Measurements from ENCODE around the gene TCN2. TPM values are rescaled to one million over a fixed set of nuclear protein-coding genes. Genes with fewer than 3 reads are reported as not detected.
"Not testable (repeated sequence)": the region's sequence is repeated elsewhere in the genome, so short reads cannot be mapped to it uniquely, and the experiment has no call there.

The TCN2 gene
- total RNA-seq, 1 donor from 2014 or later = 16.7 TPM

- DNase-seq (ENCODE audit: missing footprints) = no peak
- intact Hi-C loops (cut with DNase I) = no loop called here
- ATAC-seq = no peak
These were observed 2.3 kb upstream of the TCN2 start for GRCh38 chr22:30604723-30605122.

- no peak for ATAC-seq
- DNase-seq (ENCODE audit: missing footprints) = no peak
- intact Hi-C loops (cut with DNase I) = loop anchor here (2.0 kb wide), 1 partner anchor 29 kb away; the partner anchor contains the start of gene SLC35E4
These were observed 1.4 kb upstream of the TCN2 start for GRCh38 chr22:30605449-30606110.

GRCh38 chr22:30607300-30607930 lies 441 bp downstream of the TCN2 start:
- ATAC-seq (no peak), DNase-seq (ENCODE audit: missing footprints) (no peak)
- intact Hi-C loops (cut with DNase I) = loop anchor here (2.0 kb wide), 1 partner anchor 27 kb away; the partner anchor contains the start of gene SLC35E4

- intact Hi-C loops (cut with DNase I) = loop anchor here (2.0 kb wide), 1 partner anchor 27 kb away; the partner anchor contains the start of gene SLC35E4
- no peak for ATAC-seq
- no peak for DNase-seq (ENCODE audit: missing footprints)
These were observed 965 bp downstream of the TCN2 start for GRCh38 chr22:30607939-30608338.

GRCh38 chr22:30609260-30610185 lies 2.5 kb downstream of the TCN2 start:
- no peak for DNase-seq (ENCODE audit: missing footprints)
- peak; percentile 47 for ATAC-seq
- intact Hi-C loops (cut with DNase I) = no loop called here

GRCh38 chr22:30610299-30610698 lies 3.3 kb downstream of the TCN2 start:
- intact Hi-C loops (cut with DNase I) = no loop called here
- ATAC-seq (no peak), DNase-seq (ENCODE audit: missing footprints) (peak; percentile 80)

GRCh38 chr22:30611197-30611596 lies 4.2 kb downstream of the TCN2 start:
- DNase-seq (ENCODE audit: missing footprints) (no peak), ATAC-seq (no peak)
- intact Hi-C loops (cut with DNase I) = no loop called here

GRCh38 chr22:30612789-30613188 lies 5.8 kb downstream of the TCN2 start:
- DNase-seq (ENCODE audit: missing footprints) = no peak
- intact Hi-C loops (cut with DNase I) = no loop called here
- no peak for ATAC-seq

- intact Hi-C loops (cut with DNase I) = no loop called here
- no peak for DNase-seq (ENCODE audit: missing footprints)
- no peak for ATAC-seq
These were observed 7.3 kb downstream of the TCN2 start for GRCh38 chr22:30614268-30614667.

- intact Hi-C loops (cut with DNase I) = no loop called here
- ATAC-seq = no peak
- no peak for DNase-seq (ENCODE audit: missing footprints)
These were observed 7.9 kb downstream of the TCN2 start for GRCh38 chr22:30614879-30615278.

- no peak for DNase-seq (ENCODE audit: missing footprints)
- intact Hi-C loops (cut with DNase I) = no loop called here
- no peak for ATAC-seq
These were observed 8.6 kb downstream of the TCN2 start for GRCh38 chr22:30615543-30615954.

- DNase-seq (ENCODE audit: missing footprints) (no peak), ATAC-seq (no peak)
- intact Hi-C loops (cut with DNase I) = no loop called here
These were observed 10.8 kb downstream of the TCN2 start for GRCh38 chr22:30617819-30618218.

GRCh38 chr22:30619909-30620308 lies 12.9 kb downstream of the TCN2 start:
- intact Hi-C loops (cut with DNase I); ATAC-seq; DNase-seq (ENCODE audit: missing footprints): not testable (repeated sequence)

- no peak for ATAC-seq
- peak; percentile 15 for DNase-seq (ENCODE audit: missing footprints)
- intact Hi-C loops (cut with DNase I) = no loop called here
These were observed 19.4 kb downstream of the TCN2 start for GRCh38 chr22:30626413-30626812.

- intact Hi-C loops (cut with DNase I) = no loop called here
These were observed 20.5 kb downstream of the TCN2 start for GRCh38 chr22:30627471-30627870.

GRCh38 chr22:30628491-30628890 lies 21.5 kb downstream of the TCN2 start:
- DNase-seq (ENCODE audit: missing footprints) (peak; percentile 37), ATAC-seq (peak; percentile 84)
- intact Hi-C loops (cut with DNase I) = no loop called here

More at GRCh38 chr22:30627471-30627870, 20.5 kb downstream of the TCN2 start:
- no peak for DNase-seq (ENCODE audit: missing footprints)
- no peak for ATAC-seq

- intact Hi-C loops (cut with DNase I) = loop anchor here (5.0 kb wide), 1 partner anchor 291 kb away; no protein-coding TSS in a partner anchor
- not testable (repeated sequence) for ATAC-seq
These were observed 24.5 kb downstream of the TCN2 start for GRCh38 chr22:30631469-30631868.

GRCh38 chr22:30634471-30635233 lies 27.7 kb downstream of the TCN2 start:
- intact Hi-C loops (cut with DNase I) = loop anchor here (1.0 to 5.0 kb wide), 5 partner anchors 28 to 288 kb away; partner anchors contain the start of genes DUSP18 and TCN2
- ATAC-seq (peak; percentile 70), DNase-seq (ENCODE audit: missing footprints) (peak; percentile 93)

More at GRCh38 chr22:30631469-30631868, 24.5 kb downstream of the TCN2 start:
- not testable (repeated sequence) for DNase-seq (ENCODE audit: missing footprints)

Measured in Right ventricle myocardium inferior (tissue), 1 donor.